Mesendoderm (in vitro differentiated cells): ENCODE measurements around the gene CELSR2.

Experiments used
- DNase-seq: peaks from one replicate; pipeline ENCODE4 v3.0.0; 2013
- H2AK5ac ChIP-seq: 2 replicates; pipeline ENCODE4 v1.6.1; 2013; ENCODE audit warnings: low read length, inconsistent platforms
- H2BK120ac ChIP-seq: 2 replicates; pipeline ENCODE4 v1.6.1; 2013; ENCODE audit warnings: low read depth, mild to moderate bottlenecking, low read length, moderate library complexity, mixed read lengths
- H2BK15ac ChIP-seq: replicated peaks from 2 replicates; pipeline ENCODE4 v1.6.1; 2013; ENCODE audit warnings: low read depth, mild to moderate bottlenecking, moderate library complexity
- H2BK5ac ChIP-seq: 2 replicates; pipeline ENCODE4 v1.6.1; 2013; ENCODE audit warnings: low read length, inconsistent platforms
- H3K18ac ChIP-seq: 2 replicates; pipeline ENCODE4 v1.6.1; 2013; ENCODE audit warnings: mild to moderate bottlenecking, low read length, mixed read lengths
- H3K23ac ChIP-seq: one replicate; pipeline ENCODE4 v1.6.1; 2013; ENCODE audit warnings: low read length
- H3K27ac ChIP-seq: 2 replicates; pipeline ENCODE4 v1.5.1; 2013; ENCODE audit warnings: low read depth, mild to moderate bottlenecking, inconsistent platforms, low read length, moderate library complexity
- H3K27me3 ChIP-seq: 2 replicates; pipeline ENCODE4 v1.6.1; 2013; ENCODE audit warnings: low read length, control low read depth, mild to moderate bottlenecking, inconsistent platforms; ENCODE audit not compliant: insufficient read depth, poor library complexity
- H3K36me3 ChIP-seq: 2 replicates; pipeline ENCODE4 v1.6.1; 2013; ENCODE audit warnings: low read length, inconsistent platforms; ENCODE audit not compliant: control insufficient read depth, insufficient read depth
- H3K4ac ChIP-seq: one replicate; pipeline ENCODE4 v1.6.1; 2013; ENCODE audit warnings: low read depth, mild to moderate bottlenecking, low read length, moderate library complexity
- H3K4me1 ChIP-seq: 2 replicates; pipeline ENCODE4 v1.6.1; 2013; ENCODE audit warnings: low read depth, low read length, inconsistent platforms; ENCODE audit not compliant: control insufficient read depth
- H3K4me2 ChIP-seq: 2 replicates; pipeline ENCODE4 v1.6.1; 2013; ENCODE audit warnings: low read length
- H3K4me3 ChIP-seq: 2 replicates; pipeline ENCODE4 v1.5.1; 2013; ENCODE audit warnings: mild to moderate bottlenecking, low read length
- H3K56ac ChIP-seq: one replicate; pipeline ENCODE4 v1.6.1; 2013; ENCODE audit warnings: low read length
- H3K79me1 ChIP-seq: 2 replicates; pipeline ENCODE4 v1.6.1; 2013; ENCODE audit warnings: low read length, inconsistent platforms
- H3K79me2 ChIP-seq: 2 replicates; pipeline ENCODE4 v1.6.1; 2013; ENCODE audit warnings: mild to moderate bottlenecking, low read length; ENCODE audit not compliant: control insufficient read depth, insufficient read depth
- H3K9ac ChIP-seq: 2 replicates; pipeline ENCODE4 v1.6.1; 2013; ENCODE audit warnings: low read length, inconsistent platforms
- H4K5ac ChIP-seq: one replicate; pipeline ENCODE4 v1.6.1; 2013; ENCODE audit warnings: low read length
- H4K8ac ChIP-seq: one replicate; pipeline ENCODE4 v1.6.1; 2013; ENCODE audit warnings: low read depth, mild to moderate bottlenecking, control low read depth, low read length, moderate library complexity
- WGBS: extraction: QIAGEN DNeasy Blood & Tissue Kit; methylation state at CpG from one replicate; pipeline ENCODE4 v1.1.7; 2013; ENCODE audit warnings: low lambda C conversion rate, missing lambda C conversion rate; ENCODE audit not compliant: insufficient coverage; ENCODE audit errors: extremely low coverage; 5-methylcytosine and 5-hydroxymethylcytosine counted together

The CELSR2 gene

DNA sequence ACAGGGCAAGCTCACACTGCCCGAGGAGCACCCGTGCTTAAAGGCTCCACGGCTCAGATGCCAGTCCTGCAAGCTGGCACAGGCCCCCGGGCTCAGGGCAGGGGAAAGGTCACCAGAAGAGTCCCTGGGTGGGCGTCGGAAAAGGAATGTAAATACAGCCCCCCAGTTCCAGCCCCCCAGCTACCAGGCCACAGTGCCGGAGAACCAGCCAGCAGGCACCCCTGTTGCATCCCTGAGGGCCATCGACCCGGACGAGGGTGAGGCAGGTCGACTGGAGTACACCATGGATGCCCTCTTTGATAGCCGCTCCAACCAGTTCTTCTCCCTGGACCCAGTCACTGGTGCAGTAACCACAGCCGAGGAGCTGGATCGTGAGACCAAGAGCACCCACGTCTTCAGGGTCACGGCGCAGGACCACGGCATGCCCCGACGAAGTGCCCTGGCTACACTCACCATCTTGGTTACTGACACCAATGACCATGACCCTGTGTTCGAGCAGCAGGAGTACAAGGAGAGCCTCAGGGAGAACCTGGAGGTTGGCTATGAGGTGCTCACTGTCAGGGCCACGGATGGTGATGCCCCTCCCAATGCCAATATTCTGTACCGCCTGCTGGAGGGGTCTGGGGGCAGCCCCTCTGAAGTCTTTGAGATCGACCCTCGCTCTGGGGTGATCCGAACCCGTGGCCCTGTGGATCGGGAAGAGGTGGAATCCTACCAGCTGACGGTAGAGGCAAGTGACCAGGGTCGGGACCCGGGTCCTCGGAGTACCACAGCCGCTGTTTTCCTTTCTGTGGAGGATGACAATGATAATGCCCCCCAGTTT lies 1.3 kb downstream of the CELSR2 start:
- no peak overlapping the region for H2AK5ac ChIP-seq
- H3K4ac ChIP-seq, result no peak overlapping the region
- no peak overlapping the region for H3K27ac ChIP-seq
- H3K27me3 ChIP-seq, result no peaks in the 10 kb centered on the region
- peaks cover 10% of the 10 kb centered on the region for H3K4me1 ChIP-seq
- DNase-seq, result no peak
- H3K36me3 ChIP-seq, result no peaks in the 10 kb centered on the region
- no peak overlapping the region for H2BK15ac ChIP-seq
- H4K8ac ChIP-seq, result no peak overlapping the region
- H2BK5ac ChIP-seq, result no peak overlapping the region
- no peak overlapping the region for H3K23ac ChIP-seq
- H3K4me3 ChIP-seq, result no peak overlapping the region
- H3K18ac ChIP-seq, result no peak overlapping the region
- H3K79me2 ChIP-seq, result no peaks in the 10 kb centered on the region
- no peak overlapping the region for H2BK120ac ChIP-seq
- no peak overlapping the region for H4K5ac ChIP-seq
- no peaks in the 10 kb centered on the region for H3K79me1 ChIP-seq
- no CpG with 5 or more reads among the region's 33 CpGs for WGBS
- H3K4me2 ChIP-seq, result no peak overlapping the region
- no peak overlapping the region for H3K9ac ChIP-seq
- no peak overlapping the region for H3K56ac ChIP-seq

DNA sequence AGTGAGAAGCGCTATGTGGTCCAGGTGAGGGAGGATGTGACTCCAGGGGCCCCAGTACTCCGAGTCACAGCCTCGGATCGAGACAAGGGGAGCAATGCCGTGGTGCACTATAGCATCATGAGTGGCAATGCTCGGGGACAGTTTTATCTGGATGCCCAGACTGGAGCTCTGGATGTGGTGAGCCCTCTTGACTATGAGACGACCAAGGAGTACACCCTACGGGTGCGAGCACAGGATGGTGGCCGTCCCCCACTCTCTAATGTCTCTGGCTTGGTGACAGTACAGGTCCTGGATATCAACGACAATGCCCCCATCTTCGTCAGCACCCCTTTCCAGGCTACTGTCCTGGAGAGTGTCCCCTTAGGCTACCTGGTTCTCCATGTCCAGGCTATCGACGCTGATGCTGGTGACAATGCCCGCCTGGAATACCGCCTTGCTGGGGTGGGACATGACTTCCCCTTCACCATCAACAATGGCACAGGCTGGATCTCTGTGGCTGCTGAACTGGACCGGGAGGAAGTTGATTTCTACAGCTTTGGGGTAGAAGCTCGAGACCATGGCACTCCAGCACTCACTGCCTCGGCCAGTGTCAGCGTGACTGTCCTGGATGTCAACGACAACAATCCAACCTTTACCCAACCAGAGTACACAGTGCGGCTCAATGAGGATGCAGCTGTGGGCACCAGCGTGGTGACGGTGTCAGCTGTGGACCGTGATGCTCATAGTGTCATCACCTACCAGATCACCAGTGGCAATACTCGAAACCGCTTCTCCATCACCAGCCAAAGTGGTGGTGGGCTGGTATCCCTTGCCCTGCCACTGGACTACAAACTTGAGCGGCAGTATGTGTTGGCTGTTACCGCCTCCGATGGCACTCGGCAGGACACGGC lies 2.2 kb downstream of the CELSR2 start:
- Histone ChIP-seq H2AK5ac (no peak overlapping the region), H4K5ac (no peak overlapping the region), H2BK5ac (no peak overlapping the region), H2BK15ac (no peak overlapping the region), H4K8ac (no peak overlapping the region), H3K4me1 (peaks cover 10% of the 10 kb centered on the region), H2BK120ac (no peak overlapping the region), H3K27ac (no peak overlapping the region), H3K79me1 (no peaks in the 10 kb centered on the region), H3K79me2 (no peaks in the 10 kb centered on the region), H3K9ac (no peak overlapping the region), H3K4ac (no peak overlapping the region), H3K36me3 (no peaks in the 10 kb centered on the region), H3K4me3 (no peak overlapping the region), H3K56ac (no peak overlapping the region), H3K18ac (no peak overlapping the region), H3K27me3 (no peaks in the 10 kb centered on the region), H3K23ac (no peak overlapping the region), H3K4me2 (no peak overlapping the region)
- no CpG with 5 or more reads among the region's 32 CpGs for WGBS
- DNase-seq, result no peak

DNA sequence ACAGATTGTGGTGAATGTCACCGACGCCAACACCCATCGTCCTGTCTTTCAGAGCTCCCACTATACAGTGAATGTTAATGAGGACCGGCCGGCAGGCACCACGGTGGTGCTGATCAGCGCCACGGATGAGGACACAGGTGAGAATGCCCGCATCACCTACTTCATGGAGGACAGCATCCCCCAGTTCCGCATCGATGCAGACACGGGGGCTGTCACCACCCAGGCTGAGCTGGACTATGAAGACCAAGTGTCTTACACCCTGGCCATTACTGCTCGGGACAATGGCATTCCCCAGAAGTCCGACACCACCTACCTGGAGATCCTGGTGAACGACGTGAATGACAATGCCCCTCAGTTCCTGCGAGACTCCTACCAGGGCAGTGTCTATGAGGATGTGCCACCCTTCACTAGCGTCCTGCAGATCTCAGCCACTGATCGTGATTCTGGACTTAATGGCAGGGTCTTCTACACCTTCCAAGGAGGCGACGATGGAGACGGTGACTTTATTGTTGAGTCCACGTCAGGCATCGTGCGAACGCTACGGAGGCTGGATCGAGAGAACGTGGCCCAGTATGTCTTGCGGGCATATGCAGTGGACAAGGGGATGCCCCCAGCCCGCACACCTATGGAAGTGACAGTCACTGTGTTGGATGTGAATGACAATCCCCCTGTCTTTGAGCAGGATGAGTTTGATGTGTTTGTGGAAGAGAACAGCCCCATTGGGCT lies 3.0 kb downstream of the CELSR2 start:
- Histone ChIP-seq H2BK5ac (no peak overlapping the region), H3K9ac (no peak overlapping the region), H3K4ac (no peak overlapping the region), H3K4me1 (peaks cover 10% of the 10 kb centered on the region), H3K79me1 (no peaks in the 10 kb centered on the region), H3K23ac (no peak overlapping the region), H3K79me2 (no peaks in the 10 kb centered on the region), H3K4me2 (no peak overlapping the region), H2BK120ac (no peak overlapping the region), H2BK15ac (no peak overlapping the region), H4K5ac (no peak overlapping the region), H4K8ac (no peak overlapping the region), H3K4me3 (no peak overlapping the region), H2AK5ac (no peak overlapping the region), H3K27ac (no peak overlapping the region), H3K56ac (no peak overlapping the region), H3K36me3 (no peaks in the 10 kb centered on the region), H3K18ac (no peak overlapping the region), H3K27me3 (no peaks in the 10 kb centered on the region)
- DNase-seq, result no peak
- no CpG with 5 or more reads among the region's 31 CpGs for WGBS

DNA sequence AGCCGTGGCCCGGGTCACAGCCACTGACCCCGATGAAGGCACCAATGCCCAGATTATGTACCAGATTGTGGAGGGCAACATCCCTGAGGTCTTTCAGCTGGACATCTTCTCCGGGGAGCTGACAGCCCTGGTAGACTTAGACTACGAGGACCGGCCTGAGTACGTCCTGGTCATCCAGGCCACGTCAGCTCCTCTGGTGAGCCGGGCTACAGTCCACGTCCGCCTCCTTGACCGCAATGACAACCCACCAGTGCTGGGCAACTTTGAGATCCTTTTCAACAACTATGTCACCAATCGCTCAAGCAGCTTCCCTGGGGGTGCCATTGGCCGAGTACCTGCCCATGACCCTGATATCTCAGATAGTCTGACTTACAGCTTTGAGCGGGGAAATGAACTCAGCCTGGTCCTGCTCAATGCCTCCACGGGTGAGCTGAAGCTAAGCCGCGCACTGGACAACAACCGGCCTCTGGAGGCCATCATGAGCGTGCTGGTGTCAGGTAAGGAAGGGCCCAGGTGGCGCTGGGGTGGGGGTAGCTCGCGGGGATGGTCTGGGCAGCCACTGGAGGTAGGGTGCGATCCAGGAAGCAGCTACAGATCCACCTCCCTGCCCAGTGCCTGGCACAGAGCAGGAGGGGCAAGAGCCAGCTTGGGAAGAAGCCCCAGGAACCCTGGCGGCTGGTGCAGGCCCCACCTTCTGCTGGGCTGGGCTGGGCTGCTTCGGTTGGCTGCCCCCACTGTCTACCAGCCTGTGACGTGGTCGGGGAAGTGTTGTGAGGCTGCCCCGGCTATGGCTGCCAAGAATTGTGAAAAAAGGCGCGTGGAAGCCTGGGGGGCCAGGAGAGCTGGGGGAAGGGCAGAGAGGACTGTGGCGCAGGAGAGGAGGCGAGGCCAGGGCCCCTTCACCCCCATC lies 3.8 kb downstream of the CELSR2 start:
- Histone ChIP-seq H3K23ac (no peak overlapping the region), H3K9ac (peak overlapping the region; percentile 21), H3K4ac (no peak overlapping the region), H3K36me3 (no peaks in the 10 kb centered on the region), H3K79me2 (no peaks in the 10 kb centered on the region), H3K27ac (peak overlapping the region; percentile 80), H3K18ac (peak overlapping the region; percentile 44), H3K79me1 (no peaks in the 10 kb centered on the region), H2BK5ac (no peak overlapping the region), H2BK15ac (no peak overlapping the region), H3K27me3 (no peaks in the 10 kb centered on the region), H3K4me3 (no peak overlapping the region), H4K8ac (no peak overlapping the region), H4K5ac (no peak overlapping the region), H3K56ac (peak overlapping the region; percentile 71), H3K4me2 (no peak overlapping the region), H2BK120ac (no peak overlapping the region), H2AK5ac (no peak overlapping the region), H3K4me1 (peaks cover 10% of the 10 kb centered on the region)
- DNase-seq, result no peak
- WGBS, result no CpG with 5 or more reads among the region's 33 CpGs
